NB4 (cell line): Measurements from ENCODE around the gene SBF1.

Source experiments
- CTCF ChIP-seq: IDR thresholded peaks from one replicate; pipeline ENCODE4 v1.5.1; 2012; ENCODE audit warnings: low read depth, low read length
- MYC ChIP-seq: IDR thresholded peaks from 2 replicates; pipeline ENCODE4 v1.6.1; 2011; ENCODE audit warnings: low read depth, low read length
- POLR2A ChIP-seq: IDR thresholded peaks from 2 replicates; pipeline ENCODE4 v1.6.1; 2011; ENCODE audit warnings: mild to moderate bottlenecking; ENCODE audit not compliant: insufficient read length; ENCODE audit errors: extremely low read depth
- TF ChIP-seq, protein P1 (sequence below): IDR thresholded peaks from 2 replicates; pipeline ENCODE4 v1.6.1; 2011; ENCODE audit warnings: low read depth, low read length

DNA sequence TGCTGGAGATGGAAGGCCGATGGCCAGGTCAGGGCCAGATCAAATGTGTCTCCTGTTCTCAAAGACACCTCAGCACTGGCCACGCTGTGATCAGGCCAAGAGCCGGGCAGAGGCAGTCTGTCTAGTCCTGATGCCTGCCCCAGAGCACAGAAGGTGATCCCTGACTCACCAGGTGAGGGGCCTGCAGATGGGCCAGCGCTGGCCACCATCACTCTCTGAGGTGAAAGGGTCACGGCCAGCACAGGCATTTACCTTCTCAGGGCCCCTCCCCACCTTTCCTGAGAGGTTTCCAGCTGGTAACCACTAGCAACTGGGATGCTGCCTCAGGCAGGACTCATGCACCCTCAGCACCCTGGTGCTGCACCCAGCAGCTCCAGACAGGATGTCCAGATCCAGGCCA, 2.9 kb downstream of the SBF1 start:
- TF ChIP-seq CTCF = no peak
- no peak for TF ChIP-seq POLR2A
- no peak for TF ChIP-seq MYC
- TF ChIP-seq, protein P1, sequence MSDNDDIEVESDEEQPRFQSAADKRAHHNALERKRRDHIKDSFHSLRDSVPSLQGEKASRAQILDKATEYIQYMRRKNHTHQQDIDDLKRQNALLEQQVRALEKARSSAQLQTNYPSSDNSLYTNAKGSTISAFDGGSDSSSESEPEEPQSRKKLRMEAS = no peak
